Measurements from ENCODE around the gene AKT3. TPM values are rescaled to one million over a fixed set of nuclear protein-coding genes. Genes with fewer than 3 reads are reported as not detected.

AKT3 gene
- total RNA-seq, 1 donor from 2014 or later = 36.2 TPM

- Mint-ChIP-seq H3K27ac (no peak overlapping the region), H3K4me1 (peaks cover 9% of the 10 kb centered on the region), H3K27me3 (ENCODE audit: insufficient read depth, low read depth) (peaks cover 2% of the 10 kb centered on the region), H3K36me3 (peaks cover 2% of the 10 kb centered on the region), H3K4me3 (no peak overlapping the region), H3K9me3 (no peaks in the 10 kb centered on the region)
- no peak overlapping the region for H3K9ac ChIP-seq
- H3K9me3 ChIP-seq (ENCODE audit: low read depth) = no peaks in the 10 kb centered on the region
- no peaks in the 10 kb centered on the region for H3K79me2 ChIP-seq (ENCODE audit: low read depth)
- H3K4me1 ChIP-seq = peaks cover 9% of the 10 kb centered on the region
- no peaks in the 10 kb centered on the region for H3K36me3 ChIP-seq
- no peaks in the 10 kb centered on the region for H3K27me3 ChIP-seq
- no peak for DNase-seq (ENCODE audit: low spot score)
- H3K4me2 ChIP-seq = no peak overlapping the region
- no peak overlapping the region for H3K4me3 ChIP-seq
- H3K27ac ChIP-seq = no peak overlapping the region
- no peak overlapping the region for H2AFZ ChIP-seq (replicated peaks)
- H4K20me1 ChIP-seq (ENCODE audit: low read depth) = no peaks in the 10 kb centered on the region
- H3F3A ChIP-seq (ENCODE audit: low read depth) = no peaks in the 10 kb centered on the region
- TF ChIP-seq EZH2phosphoT487 (IDR thresholded peaks at IDR 0.05) (no peak), EZH2 (IDR thresholded peaks at IDR 0.05) (no peak), CTCF (IDR thresholded peaks at IDR 0.05) (no peak)
Measured at GRCh38 chr1:243730487-243731150, 119.4 kb downstream of the AKT3 start.

- no peak overlapping the region for H3K27ac Mint-ChIP-seq
- no peaks in the 10 kb centered on the region for H3K9me3 Mint-ChIP-seq
- H3K27me3 ChIP-seq = no peaks in the 10 kb centered on the region
- peaks cover 2% of the 10 kb centered on the region for H3K36me3 Mint-ChIP-seq
- no peaks in the 10 kb centered on the region for H3K9me3 ChIP-seq (ENCODE audit: low read depth)
- H2AFZ ChIP-seq (replicated peaks) = no peak overlapping the region
- peaks cover 2% of the 10 kb centered on the region for H3K27me3 Mint-ChIP-seq (ENCODE audit: insufficient read depth, low read depth)
- no peak overlapping the region for H3K4me3 Mint-ChIP-seq
- H3K36me3 ChIP-seq = no peaks in the 10 kb centered on the region
- H3K79me2 ChIP-seq (ENCODE audit: low read depth) = no peaks in the 10 kb centered on the region
- H3K27ac ChIP-seq = no peak overlapping the region
- no peak overlapping the region for H3K4me2 ChIP-seq
- H3K9ac ChIP-seq = no peak overlapping the region
- no peaks in the 10 kb centered on the region for H3F3A ChIP-seq (ENCODE audit: low read depth)
- peaks cover 9% of the 10 kb centered on the region for H3K4me1 Mint-ChIP-seq
- no peaks in the 10 kb centered on the region for H4K20me1 ChIP-seq (ENCODE audit: low read depth)
- H3K4me1 ChIP-seq = peaks cover 9% of the 10 kb centered on the region
- no peak for DNase-seq (ENCODE audit: low spot score)
- no peak overlapping the region for H3K4me3 ChIP-seq
- TF ChIP-seq EZH2 (IDR thresholded peaks at IDR 0.05) (no peak), CTCF (IDR thresholded peaks at IDR 0.05) (no peak), EZH2phosphoT487 (IDR thresholded peaks at IDR 0.05) (no peak)
Measured at GRCh38 chr1:243729956-243730355, 120.1 kb downstream of the AKT3 start.

- Histone ChIP-seq H3K9ac (no peak overlapping the region), H3F3A (ENCODE audit: low read depth) (no peaks in the 10 kb centered on the region), H3K9me3 (ENCODE audit: low read depth) (no peaks in the 10 kb centered on the region), H3K27ac (no peak overlapping the region), H3K4me1 (peaks cover 5% of the 10 kb centered on the region), H3K79me2 (ENCODE audit: low read depth) (no peaks in the 10 kb centered on the region), H3K27me3 (no peaks in the 10 kb centered on the region), H4K20me1 (ENCODE audit: low read depth) (no peaks in the 10 kb centered on the region), H3K36me3 (no peaks in the 10 kb centered on the region), H3K4me2 (no peak overlapping the region), H3K4me3 (no peak overlapping the region), H2AFZ (replicated peaks) (no peak overlapping the region)
- TF ChIP-seq EZH2phosphoT487 (IDR thresholded peaks at IDR 0.05) (no peak), EZH2 (IDR thresholded peaks at IDR 0.05) (no peak), CTCF (IDR thresholded peaks at IDR 0.05) (no peak)
- no peak for DNase-seq (ENCODE audit: low spot score)
- no peaks in the 10 kb centered on the region for H3K9me3 Mint-ChIP-seq
- no peaks in the 10 kb centered on the region for H3K27me3 Mint-ChIP-seq (ENCODE audit: insufficient read depth, low read depth)
- H3K36me3 Mint-ChIP-seq = peaks cover 4% of the 10 kb centered on the region
- peaks cover 18% of the 10 kb centered on the region for H3K4me1 Mint-ChIP-seq
- no peak overlapping the region for H3K27ac Mint-ChIP-seq
- H3K4me3 Mint-ChIP-seq = no peak overlapping the region
Measured at GRCh38 chr1:243727503-243728203, 122.4 kb downstream of the AKT3 start.

Data from neural progenitor cell (in vitro differentiated cells).